Fibroblast of the conjunctiva (primary cell): ENCODE results near the gene LAMP2.
A peak's percentile ranks its signal among the peaks of the same experiment; 100 is the strongest.
"Not testable (repeated sequence)": the region's sequence is repeated elsewhere in the genome, so short reads cannot be mapped to it uniquely, and the experiment has no call there.

ENCODE experiments used
- DNase-seq: peaks from one replicate; pipeline ENCODE4 v3.0.0-alpha.2; 2010; ENCODE audit warnings: low read depth

The LAMP2 gene

GRCh38 chrX:120468825-120469525 lies at the start of gene LAMP2:
Gene LAMP2 (minus strand): TSS chrX:120469296. CDS start chrX:120469169, 127 bp downstream.
- peak; percentile 79 for DNase-seq

- peak; percentile 45 for DNase-seq
Measured at GRCh38 chrX:120517936-120518335, 48.8 kb upstream of the LAMP2 start.

DNA sequence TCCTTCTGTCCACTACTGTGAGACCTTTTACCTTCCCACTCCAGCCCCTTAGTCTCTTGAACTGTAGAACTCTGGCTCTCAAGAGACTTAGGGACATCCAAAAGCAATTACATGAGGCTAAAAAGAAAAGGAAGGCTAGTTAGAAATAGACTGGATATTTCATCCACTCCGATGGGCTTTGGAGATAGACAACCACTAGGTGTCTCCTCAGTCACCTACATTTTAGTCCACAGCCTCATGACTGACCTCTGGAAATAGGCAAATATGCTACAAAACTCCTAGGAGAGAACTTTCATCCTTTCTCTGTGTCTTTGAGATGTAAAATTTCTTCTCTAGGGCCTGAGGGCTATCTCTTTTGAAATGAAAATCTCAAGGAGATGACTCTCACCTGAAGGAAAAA lies 45.1 kb upstream of the LAMP2 start:
- peak; percentile 1 for DNase-seq

GRCh38 chrX:120512627-120513026 lies 43.5 kb upstream of the LAMP2 start:
- DNase-seq: no peak

DNA sequence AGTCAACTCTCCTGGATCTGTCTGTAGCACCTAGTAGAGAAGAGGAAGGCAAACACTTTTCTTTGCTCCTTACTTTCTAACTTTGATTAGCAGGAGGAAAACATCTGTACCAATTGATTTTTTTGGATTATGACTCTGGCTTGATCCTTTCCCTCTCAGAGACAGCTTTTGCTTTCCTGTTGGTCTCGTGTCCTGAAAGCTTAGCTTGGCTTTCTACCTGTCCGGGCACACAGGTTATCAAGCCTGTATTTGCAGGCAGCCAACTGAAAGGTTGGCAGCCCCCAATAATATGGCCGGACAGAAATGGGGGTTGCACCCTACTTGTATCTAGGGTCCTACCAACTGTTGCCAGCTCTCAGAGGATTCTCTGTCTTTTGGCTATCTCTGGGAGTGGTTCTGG lies 43.1 kb upstream of the LAMP2 start:
- DNase-seq: no peak

DNA sequence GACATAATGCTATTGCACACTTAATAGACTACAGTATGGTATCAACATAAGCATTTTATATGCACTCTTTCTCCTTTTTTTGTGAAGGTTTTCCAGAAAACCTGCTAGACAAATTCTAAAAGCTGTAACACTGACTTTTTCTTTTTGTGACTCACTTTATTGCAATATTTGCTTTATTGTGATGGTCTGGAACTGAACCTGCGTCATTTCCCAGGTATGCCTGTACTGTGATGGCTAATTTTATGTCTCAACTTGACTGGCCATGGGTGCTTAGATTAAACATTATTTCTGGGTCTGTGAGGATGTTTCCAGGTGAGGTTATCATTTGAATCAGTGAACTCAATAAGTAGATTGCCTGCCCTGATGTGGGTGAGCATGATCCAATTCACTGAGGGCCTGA lies 35.5 kb upstream of the LAMP2 start:
- no peak for DNase-seq

DNA sequence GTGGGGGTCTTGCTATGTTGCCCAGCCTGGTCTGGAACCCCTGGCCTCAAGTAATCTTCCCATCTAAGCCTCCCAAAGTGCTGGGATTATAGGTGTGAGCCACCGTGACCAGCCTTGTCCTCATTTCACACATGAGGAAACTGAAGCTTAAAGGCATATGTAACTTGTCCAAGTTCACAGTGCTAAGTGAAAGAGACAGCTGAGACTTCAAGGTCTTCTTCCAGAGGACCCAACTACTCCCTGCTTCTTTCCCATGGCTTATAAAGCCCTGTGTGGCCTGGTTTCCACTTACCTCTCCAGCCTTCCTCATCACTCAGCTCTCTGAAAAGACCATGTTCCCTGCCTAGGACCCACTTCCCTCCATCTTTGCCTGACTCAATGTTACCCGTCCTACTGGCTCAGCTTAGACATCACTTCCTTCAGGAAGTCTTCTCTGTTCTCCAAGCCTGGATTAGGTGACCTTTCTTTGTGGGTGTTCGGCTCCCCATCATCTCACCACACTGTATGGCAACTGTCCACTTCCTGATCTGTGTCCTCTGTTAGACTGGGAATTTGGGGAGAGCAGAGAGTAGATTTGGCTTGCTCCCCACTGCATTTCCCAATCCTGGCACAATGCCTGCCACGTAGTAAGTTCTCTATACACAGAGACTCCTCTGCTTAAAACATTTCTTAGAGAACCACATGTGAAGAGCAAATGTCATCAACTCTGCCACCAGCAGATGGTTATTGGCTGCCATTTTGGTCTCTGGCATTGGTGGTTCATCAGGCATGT lies 30.4 kb upstream of the LAMP2 start:
- DNase-seq: no peak

DNA sequence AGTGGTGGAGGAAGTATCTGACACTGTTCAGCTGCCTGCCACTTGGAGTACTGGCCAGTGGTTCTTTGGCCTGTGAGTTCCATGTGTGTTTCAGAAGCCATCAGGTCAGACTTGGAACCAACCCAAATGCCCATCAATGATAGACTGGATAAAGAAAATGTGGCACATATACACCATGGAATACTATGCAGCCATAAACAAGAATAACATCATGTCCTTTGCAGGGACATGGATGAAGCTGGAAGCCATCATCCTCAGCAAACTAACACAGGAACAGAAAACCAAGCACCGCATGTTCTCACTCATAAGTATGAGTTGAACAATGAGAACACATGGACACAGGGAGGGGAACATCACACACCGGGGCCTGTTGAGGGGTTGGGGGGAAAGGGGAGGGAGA lies 21.0 kb upstream of the LAMP2 start:
- not testable (repeated sequence) for DNase-seq

- no peak for DNase-seq
Measured at GRCh38 chrX:120486786-120487185, 17.7 kb upstream of the LAMP2 start.

DNA sequence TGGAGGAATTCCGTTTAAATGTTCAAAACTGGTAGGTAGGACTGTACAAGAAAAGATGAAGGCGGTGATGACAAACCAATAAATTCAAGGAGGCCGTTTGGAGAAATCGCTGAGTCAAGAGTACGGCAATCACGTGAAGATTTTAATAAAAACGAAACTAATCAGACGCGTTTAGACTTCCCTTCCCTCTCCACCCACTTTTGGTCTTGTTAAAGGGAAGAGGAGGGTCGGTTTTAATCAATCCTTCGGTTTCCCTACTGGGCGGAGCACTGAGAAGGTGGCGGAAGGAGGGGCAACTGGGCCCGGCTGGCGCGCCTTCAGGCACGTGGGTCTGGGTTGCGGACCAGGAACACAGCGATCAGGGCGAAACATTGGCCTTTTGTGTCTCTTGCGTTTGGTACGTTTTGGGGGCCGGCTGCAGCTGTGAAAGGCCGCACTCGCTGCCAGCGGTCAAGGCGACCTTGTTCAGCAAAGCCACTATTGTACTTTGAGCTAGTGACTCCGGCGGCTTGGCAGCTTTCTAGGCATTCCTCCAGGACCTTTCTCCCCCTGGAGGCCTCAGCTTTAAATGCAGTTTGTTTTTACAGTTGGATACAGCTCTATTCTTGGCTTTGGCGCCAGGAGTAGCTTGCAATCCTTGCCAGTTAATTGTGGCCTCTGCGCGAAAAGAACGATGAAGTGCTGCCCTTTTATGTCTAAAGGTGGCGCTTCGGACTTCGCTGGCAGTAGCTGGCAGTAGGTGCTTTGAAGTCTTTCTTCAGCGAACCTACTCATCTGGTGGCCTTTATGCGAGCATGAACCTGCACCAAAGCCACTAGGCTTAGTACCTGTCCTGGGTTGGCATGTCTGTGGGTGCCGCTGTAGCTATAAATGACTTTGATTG lies 16.8 kb upstream of the LAMP2 start:
- peak; percentile 81 for DNase-seq

- DNase-seq: no peak
Measured at GRCh38 chrX:120485315-120485637, 16.2 kb upstream of the LAMP2 start.

GRCh38 chrX:120477453-120477852 lies 8.4 kb upstream of the LAMP2 start:
- no peak for DNase-seq

DNA sequence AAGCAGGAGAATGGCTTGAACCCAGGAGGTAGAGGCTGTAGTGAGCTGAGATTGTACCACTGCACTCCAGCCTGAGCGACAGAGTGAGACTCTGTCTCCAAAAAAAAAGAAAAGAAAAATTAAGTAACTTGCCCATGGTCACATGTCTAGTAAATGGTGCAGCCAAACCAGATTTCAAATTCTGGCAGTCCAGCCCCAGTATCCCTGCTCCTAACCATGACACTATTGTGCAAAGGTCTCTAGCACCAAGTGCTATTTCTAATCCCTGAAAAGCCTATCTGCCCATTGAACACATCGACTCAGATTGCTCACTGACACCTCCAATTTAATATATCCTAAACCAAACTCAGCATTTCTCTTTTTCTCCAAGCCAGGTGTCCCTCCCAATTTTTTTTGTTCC lies 7.6 kb upstream of the LAMP2 start:
- no peak for DNase-seq

DNA sequence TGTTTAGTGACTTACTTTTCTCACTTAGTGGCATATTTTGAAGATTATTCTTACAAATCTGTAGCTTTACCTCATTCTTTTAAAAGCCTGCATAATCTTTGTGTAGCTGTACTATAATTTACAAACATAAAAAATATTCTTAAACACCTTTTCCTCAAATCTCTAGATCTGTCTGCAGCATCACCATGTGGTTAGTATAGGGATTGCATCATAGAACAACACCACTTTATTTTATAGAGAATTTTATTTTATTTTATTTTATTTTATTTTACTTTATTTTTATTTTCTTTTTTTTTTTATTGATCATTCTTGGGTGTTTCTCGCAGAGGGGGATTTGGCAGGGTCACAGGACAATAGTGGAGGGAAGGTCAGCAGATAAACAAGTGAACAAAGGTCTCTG lies 6.4 kb upstream of the LAMP2 start:
- DNase-seq: not testable (repeated sequence)

GRCh38 chrX:120474085-120474484 lies 5.0 kb upstream of the LAMP2 start:
- DNase-seq: no peak

DNA sequence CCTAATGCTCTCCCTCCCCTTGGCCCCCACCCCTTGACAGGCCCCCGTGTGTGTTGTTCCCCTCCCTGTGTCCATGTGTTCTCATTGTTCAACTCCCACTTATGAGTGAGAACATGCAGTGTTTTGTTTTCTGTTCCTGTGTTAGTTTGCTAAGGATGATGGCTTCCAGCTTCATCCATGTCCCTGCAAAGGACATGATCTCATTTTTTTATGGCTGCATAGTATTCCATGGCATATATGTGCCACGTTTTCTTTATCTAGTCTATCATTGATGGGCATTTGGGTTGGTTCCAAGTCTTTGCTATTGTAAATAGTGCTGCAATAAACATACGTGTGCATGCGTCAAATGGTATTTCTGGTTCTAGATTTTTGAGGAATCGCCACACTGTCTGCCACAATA lies 561 bp upstream of the LAMP2 start:
- not testable (repeated sequence) for DNase-seq

DNA sequence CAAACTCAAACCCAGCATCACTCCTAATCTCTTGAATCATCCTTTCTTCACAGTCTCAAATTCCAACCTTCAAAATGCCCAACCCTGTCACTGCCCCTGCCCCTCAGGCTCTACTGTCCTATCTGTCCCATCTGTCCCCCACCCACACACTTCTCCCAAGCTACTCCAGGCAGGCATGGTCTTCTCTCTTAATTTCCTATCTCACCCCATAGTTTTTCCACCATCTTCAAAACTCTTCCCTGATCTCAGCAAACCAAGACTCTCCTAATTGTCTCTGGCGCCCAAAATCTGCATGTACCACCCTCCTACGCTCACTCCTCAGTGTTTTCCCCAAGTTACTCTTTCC lies 644 bp downstream of the LAMP2 start:
- no peak for DNase-seq

DNA sequence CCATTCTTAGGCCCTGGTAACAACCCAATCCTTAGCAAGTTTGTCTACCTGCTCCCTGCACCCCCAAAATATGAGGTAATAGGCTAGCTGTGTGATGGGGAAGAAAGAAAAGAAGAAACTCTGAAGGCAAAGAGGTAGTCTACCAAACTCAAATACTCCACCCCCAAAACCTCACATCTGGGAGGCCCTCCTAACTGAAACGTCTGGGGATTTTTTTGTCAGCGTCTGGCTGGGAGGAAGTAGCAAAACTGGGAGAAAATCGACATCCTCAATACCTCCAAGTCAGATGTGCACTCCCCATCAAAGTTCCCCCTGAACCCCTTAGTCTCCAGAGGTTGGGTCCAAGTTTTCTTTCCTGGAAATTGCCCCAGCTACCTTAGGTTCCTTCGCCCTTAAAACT lies 1.0 kb downstream of the LAMP2 start:
- no peak for DNase-seq

DNA sequence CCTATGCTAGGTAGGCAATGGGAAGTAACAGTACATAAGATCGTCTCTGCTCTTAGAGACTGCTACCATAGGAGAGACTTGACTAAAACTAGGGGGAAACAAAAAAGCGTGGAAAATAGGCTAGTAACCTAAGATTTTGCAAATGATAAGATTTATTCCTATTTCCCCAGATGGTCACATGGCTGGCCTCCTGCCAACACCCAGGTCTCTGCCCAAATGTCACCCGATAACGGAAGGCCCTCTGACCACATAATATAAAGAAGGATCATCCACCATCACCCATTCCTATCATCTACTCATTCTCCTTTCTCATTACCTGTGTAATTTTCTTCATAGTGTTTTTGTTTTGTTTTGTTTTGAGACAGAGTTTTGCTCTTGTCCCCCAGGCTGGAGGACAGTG lies 4.7 kb downstream of the LAMP2 start:
- no peak for DNase-seq

- DNase-seq: peak; percentile 39
Measured at GRCh38 chrX:120463241-120463640, 5.9 kb downstream of the LAMP2 start.

DNA sequence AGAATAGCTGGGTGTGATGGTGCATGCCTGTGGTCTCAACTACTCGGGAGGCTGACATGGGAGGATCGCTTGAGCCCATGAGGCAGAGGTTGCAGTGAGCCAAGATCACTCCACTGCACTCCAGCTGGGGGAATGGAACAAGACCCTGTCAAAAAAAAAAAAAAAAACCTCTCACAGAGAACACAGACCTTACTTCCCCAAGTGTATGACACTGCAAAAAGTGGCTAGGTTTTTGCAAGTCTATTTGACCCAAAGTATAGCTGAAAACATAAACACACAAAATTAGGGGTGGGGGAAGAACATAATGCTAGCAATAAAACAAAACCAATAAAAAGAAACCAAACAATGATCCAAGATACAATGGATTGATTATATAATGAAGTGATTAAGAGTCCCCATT lies 6.7 kb downstream of the LAMP2 start:
- no peak for DNase-seq

DNA sequence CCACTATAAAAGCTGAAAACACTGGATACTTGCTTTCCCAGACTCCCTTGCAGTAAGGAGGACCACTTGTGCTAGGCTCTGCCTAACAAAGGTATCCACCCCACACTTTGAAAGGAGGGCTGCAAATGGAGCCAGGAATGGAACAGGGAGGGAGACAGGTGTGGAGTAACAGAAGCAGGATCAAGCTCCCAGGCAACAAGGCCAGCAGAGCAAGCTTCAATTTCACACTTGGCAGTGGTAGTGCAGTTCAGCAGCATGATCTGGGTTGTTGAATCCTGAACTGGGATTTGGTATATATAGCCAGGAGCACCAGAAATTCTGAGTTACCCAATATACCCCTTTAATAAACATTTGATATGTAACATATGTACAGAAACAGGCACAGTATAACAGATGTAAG lies 9.8 kb downstream of the LAMP2 start:
- no peak for DNase-seq

GRCh38 chrX:120457766-120458180 lies 11.3 kb downstream of the LAMP2 start:
- peak; percentile 55 for DNase-seq
